OCI-M2 (cell line): Measurements from ENCODE around the gene PCBP3.
"Not testable (repeated sequence)": the region's sequence is repeated elsewhere in the genome, so short reads cannot be mapped to it uniquely, and the experiment has no call there.

Experiments
- DNase-seq: peaks from one replicate; lab custom pipeline; 2025; ENCODE audit not compliant: unreplicated experiment; lab: John Stamatoyannopoulos, UW

Gene PCBP3

DNA sequence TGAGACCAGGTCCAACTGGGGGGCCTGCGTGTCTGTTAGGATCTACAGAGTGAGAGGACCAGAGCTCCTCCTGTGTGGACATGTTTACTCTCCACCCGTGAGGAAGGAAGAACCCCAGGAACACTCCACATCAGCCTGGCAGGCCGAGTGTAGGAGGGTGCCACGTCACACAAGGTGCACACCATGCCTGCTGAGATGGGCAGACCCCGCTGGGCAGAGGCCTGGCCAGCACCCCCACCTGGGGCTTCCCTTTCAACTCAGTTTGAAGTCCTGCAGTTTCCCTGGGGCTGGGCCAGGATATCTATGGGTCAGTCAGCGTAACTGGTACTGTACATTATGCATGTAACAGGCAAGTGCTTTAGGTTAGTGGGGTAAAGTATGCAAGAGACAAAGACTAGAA lies 30.1 kb upstream of the PCBP3 start:
- DNase-seq: no peak

DNA sequence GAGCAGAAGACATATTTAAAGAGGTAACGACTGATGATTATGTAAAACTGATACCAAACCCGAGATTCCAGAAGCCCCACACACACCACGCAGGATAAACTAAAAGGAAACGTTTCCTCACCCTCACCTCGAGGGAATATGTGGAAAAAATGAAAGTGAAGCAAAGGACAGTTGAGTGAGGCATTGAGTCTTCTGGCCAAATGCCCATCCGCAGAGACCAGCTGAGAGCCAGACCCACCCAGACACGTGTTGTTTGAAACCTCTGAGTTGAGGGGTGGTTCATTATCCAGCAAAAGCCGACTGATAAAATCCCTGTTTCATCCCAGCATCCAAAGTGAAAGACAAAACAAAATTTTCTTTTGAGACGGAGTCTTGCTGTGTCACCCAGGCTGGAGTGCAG lies 29.6 kb upstream of the PCBP3 start:
- DNase-seq: no peak

DNA sequence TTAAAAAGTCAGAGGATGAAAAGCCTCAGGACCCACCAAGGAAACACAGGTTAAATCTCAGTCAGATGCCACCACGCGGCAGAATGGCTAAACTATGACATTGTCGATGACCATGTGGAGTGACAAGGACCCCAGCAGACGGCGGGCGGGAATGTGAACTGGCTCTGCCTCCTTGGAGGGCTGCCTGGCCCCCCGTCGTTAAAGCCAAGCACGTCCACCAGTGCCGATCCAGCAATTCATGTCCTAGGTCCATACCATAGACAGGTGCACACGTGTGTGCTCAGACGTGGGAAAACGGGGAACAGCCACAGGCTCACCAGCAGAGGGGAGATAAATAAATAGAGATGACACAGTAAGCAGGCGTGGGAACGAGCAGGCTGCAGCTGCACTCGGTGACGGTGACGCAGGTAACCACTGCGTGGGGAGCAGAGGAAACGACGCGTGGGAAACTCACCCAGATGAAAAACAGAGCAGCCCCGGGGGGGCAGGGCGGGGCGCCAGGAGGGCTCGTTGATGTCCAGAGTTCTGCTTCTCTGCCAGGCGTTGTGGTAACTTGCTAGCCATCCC lies 28.3 kb upstream of the PCBP3 start:
- DNase-seq: no peak

DNA sequence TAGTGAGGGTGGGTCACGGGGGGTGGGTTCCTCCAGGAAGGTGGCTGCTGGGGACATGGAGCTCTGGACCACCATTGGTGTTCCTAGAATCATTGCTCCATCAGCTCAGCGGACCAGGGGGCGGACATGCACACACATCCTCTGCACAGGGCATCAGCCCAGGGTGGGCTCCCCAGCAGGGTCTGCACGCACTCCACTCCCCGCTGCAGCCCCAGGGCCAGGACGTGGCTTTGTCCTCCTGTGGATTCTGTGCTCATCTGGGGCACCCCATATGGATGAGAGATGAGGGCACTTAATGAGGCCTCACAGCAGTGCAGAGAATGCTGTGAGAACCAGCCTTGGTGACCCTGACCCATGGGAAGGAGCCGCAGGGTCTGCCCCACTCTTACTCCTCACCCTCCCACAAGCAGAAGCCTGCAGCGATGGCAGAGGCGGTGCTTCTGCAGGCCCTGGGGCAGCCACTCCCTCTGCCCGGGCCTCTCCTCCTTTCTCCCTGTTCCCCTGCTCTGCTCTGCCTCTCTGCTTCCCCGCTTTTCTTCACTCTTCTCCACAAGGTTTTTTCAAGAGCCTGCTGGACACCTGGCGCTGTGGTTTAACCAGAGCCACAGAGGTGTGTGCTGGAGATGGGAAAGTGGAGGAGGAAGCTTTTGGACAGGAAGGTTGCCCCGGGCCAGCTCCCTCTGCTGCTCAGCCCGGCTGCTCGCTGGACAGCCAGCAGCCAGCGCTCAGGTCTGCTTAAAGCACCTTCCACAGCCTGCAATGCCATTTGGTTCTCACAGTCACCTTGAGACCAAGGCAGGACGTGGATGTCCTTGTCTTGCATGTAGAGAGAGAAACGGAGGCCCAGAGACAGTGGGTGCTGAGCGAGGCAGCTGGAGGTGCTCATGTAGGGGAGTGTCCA lies 26.3 kb upstream of the PCBP3 start:
- no peak for DNase-seq

DNA sequence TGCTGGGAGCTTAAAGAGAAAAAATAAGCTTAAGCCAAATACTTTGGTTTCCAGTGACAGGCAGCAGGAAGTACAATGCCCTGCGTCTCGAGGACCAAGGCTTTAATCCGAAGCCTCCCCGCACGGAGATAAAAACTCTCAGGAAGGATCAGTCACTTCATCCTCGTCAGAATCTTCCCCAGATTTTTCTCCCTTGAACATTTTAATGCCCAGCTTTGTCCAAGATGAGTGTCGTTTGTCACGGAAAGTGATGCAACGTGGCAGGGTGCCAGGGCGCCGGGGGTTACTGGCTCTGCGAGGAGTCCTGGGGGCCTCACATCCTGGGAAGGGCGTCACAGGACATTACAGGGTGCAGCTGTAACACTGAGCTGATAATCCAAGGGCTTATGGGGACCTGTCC lies 25.2 kb upstream of the PCBP3 start:
- DNase-seq: no peak

DNA sequence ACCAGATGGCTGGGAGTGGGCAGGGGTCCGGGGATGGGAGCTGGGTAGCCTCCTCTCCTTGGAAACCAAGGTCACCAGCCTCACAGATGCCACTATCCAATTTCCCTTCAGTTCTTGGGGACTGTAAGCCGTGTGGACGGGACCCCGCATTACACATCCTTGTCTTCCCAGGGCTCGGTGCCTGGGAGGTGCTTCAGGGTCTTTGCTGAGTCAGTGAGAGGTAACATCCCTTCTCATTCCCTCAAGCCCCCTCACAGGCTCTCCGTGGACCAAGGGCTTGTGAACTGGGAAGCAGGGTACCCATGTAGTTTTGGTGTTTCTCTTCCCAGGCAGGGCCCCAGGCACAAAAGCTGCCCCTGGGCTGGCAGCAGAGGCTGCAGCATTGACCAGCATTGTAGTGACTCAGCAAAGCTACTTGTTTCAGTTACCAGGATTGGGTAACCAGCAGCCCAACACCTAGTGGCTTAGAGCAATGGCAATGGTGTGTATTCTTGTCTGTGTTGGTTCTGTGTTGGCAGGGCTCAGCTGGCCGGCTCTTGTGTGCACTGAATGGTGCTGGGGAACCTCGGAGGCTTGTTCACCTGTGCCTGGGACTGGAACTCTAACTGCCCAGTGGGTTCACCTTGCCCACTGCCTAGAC lies 24.6 kb upstream of the PCBP3 start:
- DNase-seq: no peak

DNA sequence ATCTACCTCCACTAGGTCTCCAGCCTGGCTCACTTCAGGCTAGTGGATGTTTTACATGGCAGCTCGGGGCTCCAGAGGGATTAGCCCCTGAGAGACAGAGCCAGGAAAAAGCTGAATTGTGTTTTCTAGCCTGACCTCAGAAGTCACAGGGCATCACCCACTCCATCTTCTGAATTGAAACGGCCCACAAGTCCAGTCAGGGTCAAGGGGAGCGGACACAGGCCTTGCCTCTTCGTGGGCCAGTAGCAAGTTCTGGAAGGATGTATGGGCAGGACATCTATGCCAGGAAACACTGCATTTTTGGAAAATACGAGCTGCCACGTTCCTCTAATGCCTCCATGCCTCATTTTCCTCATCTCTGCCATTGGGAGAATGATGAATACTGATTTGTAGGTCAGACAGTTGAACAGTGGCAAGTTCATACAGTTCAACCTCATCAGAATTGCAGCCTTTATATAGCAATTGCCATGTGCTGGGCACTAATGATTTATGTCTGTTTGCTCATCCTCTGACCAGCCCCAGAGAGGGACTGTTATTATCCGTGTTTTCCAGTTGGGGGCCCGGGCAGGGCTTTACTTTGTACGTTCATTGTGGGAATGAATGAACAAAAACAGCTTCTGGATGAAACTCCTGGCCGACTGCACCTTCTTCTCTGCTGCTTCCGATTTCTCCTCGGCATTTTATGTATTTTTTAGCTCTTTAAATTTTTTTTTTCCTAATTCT lies 23.2 kb upstream of the PCBP3 start:
- no peak for DNase-seq

DNA sequence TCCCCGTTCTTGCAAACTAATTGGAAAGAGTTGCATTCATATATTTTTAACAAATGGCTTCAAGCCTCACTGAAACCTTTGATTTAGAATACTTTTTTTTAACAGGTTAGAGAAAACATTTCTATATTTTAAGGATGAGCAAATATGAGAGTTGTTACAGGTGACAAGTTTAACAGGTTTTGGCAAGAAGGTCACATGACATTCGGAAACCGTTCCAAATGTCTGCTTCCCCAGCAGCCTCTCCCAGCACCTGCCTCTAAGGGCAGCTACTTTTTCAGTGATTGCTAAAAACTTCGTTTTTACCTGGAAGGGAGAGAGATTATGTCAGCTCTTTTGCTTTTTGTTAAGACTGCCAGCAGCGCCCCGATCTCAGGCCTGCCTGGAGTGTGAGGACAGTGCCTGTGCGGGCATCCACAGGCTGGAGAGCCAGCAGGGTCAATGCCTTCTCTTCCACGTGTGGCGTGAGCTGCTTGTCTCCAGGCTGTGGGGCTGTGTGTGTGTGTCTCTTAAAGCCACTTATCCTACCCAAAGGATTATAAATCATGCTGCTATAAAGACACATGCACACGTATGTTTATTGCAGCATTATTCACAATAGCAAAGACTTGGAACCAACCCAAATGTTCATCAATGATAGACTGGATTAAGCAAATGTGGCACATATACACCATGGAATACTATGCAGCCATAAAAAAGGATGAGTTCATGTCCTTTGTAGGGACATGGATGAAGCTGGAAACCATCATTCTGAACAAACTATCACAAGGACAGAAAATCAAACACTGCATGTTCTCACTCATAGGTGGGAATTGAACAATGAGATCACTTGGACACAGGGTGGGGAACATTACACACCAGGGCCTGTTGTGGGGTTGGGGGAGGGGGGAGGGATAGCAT lies 21.8 kb upstream of the PCBP3 start:
- not testable (repeated sequence) for DNase-seq

DNA sequence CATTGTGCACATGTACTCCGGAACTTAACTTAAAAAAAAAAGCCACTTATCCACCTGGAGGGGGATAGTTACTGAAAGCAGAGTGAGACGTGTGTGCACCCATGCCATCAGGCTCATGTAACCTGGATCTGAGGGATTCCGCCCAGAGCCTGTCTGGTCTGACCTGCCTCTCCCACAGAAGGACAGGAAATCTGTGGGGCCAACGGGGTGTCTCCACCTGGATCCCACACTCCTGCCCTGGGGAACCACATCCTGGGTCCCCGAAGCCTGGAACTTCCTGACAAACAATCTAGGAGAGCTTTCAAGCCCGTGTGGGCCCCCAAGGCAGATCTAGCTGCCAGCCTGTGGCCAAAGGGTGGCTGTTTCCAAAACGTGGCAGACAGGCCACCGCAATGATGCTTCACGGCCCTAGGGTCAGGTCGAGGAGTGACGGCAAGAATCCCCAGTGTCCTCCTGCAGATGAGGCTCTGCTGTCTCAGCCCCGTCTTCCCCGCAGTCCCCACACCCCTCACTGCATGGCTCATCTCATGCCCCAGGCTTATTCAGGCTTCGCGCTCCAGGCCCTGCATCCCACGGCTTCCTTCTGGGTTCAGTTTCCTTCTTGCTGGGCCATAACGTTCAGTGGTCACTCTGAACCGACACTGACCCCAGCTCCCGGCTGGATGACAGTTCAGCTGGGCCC lies 21.0 kb upstream of the PCBP3 start:
- DNase-seq: no peak

DNA sequence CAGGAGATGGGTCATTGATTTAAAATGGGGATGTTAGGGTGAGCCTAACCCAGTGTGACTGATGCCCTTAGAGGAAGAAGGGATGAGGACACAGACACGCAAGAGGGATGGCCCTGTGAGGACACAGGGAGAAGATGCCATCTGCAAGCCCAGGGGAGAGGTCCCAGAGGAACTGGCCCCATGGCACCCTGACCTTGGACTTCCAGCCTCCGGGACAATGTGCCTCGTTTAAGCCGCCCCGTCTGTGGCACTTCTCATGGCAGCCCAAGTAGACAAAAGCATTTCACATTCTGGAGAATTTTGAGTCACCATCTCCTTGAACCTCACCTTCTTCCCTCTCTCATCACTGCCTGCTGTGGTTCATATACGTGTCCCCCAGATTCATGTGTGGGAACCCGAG lies 20.1 kb upstream of the PCBP3 start:
- DNase-seq: no peak

DNA sequence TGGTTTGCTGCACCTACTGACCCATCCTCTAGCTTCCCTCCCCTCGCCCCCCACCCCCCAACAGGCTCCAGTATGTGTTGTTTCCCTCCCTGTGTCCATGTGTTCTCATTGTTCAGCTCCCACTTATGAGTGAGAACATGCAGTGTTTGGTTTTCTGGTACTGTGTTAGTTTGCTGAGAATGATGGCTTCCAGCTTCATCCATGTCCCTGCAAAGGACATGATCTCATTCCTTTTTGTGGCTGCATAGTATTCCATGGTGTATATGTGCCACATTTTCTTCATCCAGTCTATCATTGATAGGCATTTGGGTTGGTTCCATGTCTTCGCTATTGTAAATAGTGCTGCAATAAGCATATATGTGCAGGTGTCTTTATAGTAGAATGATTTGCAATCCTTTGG lies 17.4 kb upstream of the PCBP3 start:
- not testable (repeated sequence) for DNase-seq

DNA sequence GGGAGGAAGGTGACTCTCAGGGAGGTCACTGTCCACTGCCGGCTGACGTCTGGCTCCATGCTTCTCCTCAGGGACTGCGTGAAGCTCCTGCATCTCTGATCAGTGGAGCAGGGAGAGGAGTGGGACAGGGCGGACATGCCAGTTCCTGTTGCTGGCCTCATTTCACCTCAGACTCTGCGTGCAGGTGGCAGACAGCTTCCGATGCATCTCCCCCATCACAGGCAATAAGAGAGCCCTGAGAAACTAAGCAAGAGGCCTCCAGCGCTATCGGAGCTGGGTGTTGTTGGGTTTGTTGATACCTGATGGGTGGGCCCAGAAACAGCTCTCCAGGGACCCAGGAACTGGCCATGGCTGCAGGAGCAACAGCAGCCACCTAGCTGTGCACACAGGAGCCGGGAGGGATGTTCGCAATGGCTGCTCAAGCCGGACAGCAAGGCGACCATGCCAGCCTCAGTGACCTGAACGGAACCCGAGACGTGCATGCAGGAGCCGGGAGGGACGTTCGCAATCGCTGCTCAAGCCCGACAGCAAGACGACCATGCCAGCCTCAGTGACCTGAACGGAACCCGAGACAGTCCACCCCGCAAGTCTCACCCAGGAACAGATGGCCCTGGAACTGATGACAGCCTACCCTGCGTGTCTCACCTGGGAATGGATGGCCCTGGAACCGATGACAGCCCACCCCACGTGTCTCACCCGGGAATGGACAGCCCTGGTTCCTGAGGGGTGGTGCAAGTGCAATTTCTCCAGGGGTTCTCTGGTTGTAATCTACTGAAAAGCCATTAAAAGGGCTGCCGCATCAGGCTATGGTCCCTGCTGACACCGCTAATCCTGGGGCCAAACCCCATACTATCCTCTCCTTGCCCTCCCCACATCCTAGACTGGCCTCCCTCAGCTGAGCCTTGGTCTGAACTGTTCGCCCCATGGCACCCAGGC lies 14.2 kb upstream of the PCBP3 start:
- no peak for DNase-seq

DNA sequence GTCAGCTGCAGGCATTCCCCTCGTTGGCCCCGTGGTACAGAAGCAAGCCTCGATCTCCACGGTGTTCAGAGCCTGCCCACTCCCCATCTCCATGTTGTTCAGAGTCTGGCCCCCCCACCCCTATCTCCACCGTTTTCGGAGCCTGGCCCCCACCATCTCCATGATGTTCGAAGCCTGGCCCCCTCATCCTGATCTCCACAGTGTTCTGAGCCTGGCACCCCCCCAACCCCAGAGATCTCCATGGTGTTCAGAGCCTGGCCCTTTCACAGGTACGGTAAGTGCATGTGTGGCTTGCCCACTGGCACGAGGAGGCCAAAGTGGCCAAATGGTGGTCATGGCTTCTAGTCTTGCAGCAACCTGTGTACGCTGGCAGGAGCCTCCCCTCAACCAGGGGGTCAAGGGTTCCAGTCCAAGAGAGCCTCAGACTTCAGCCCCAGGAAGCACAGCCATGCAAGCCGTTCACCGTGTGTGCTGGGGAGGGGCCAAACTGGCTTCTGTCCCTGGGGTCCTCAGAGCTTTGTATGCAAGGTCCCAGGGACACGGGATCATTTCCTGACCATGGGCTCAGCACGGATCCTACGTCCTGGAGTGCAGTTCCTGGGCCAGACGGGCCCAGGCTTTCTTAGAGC lies 13.3 kb upstream of the PCBP3 start:
- no peak for DNase-seq

DNA sequence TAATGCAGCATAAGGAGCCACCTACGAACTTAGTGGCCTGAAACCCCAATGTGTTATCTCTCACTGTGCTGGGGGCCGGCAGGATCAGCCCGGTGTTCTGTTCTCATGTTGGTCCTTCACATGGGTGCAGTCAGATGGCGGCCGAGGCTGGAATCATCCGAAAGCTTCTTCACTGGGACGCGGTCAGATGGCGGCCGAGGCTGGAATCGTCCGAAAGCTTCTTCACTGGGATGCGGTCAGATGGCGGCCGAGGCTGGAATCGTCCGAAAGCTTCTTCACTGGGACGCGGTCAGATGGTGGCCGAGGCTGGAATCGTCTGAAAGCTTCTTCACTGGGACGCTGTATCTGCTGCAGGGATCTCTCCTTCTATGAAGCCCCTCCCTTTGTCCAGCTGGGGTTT lies 12.6 kb upstream of the PCBP3 start:
- no peak for DNase-seq

DNA sequence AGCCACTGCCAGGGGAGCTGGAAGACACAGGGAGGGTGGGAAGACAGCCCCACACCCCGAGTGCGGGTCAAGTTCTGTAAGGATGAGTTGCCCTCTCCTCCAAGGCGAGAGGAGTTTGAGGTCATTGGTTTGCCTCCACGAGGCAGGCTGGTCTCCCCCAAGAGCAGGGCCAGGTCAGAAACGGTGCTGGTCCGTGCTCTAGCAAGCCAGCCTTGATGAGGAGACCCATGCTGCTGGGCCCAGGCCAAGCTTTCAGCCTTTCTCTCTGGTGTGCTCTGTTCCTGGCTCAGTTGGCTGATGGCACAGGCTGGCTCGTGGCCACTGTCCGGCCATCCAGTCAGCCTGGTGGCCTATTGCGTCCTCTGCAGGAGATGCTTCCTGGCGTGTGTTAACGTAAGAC lies 12.0 kb upstream of the PCBP3 start:
- no peak for DNase-seq

DNA sequence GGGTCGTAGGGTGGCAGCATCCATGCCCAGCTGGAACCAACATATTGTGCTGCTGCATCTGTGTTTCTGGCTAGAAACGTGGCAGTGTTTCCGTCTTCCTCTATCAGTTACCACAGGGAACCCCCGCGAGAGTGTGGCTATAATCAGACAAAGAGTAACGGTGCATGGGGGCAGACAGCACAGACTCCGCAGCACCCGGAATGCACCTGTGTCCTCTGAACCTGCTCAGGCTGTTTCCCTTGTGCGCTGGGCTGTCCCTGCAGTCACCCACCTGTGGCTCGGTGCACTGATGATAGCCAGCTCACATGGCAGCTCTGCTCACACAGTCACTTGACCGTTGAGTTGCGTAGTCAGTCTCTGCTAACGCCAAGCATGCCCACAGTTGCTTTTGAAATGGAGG lies 11.4 kb upstream of the PCBP3 start:
- no peak for DNase-seq

DNA sequence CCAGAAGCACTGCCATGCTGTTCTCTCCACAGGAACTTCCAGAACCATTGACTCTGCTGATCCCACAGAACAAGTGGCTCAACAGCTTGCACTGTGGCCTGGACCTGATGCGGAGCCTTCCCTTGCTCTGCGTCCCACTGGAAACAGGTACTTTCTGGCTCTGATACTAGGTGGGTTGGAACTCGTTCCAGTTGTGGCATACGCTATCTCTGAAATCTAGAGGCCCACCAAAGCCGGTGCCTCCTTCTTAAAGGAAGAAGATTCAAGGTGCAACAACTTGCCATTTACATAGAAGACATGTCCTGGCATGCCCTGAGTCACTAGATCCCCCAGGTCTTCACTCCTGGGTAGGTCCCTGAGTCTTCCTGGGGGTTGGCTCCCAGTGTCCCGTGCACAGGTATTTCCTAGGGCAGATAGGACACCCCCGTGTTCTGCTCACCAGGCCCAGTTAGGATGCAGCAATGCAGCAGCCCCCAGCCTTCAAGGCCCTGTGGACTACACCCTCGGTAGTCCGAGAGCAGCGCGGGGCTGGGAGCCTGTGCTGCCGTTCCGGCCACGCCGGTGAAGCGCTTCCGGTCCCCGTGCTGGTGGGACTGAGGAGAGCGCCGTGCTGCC lies 10.8 kb upstream of the PCBP3 start:
- DNase-seq: no peak

DNA sequence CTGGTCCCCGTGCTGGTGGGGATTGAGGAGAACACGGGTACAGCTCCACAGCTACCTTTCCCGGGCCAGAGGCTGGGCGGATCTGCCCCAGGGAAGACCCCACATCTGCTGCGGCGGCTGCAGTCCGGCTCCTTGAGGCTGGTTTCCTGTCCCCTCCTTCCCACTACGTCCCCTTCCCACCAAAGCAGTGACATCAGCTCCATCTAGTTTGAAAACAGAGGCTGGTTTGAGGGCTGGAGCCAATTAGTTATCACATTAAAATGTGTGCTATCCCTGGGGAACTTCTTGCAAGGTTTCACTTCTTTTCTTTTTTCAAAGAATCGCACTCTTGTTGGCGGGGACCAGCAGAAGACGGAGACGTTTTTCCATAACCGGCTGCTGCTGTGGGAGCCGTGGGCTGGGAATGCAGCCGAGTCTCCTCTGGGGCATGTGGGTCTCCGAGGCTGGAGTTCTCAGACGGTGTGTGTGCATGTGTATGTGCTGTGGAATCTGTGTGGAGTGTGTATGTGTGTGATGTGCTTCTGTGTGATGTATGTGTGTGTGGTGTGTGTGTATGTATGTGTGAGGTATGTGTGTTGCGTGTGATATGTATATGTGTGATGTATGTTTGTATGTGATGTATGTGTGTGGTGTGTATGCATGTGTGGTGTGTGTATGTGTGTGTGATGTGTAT lies 8.9 kb upstream of the PCBP3 start:
- no peak for DNase-seq
